Body of pancreas (tissue), 4 donors: ENCODE results near the gene KCNN3.

Source experiments
- POLR2A ChIP-seq, 3 donors: fragments of 450-650 bp; IDR thresholded peaks; one replicate each; pipeline ENCODE4 v1.6.1; 2016; ENCODE audit warnings: antibody characterized with exemption in 3 of 3, mild to moderate bottlenecking in 2 of 3
- TF ChIP-seq, protein P1 (sequence below), 7 experiments: fragments of 450-650 bp in 4 of 7; fragments of 200-600 bp in 3 of 7; sonication (generic) in 3 of 7; IDR thresholded peaks; one replicate each; pipeline ENCODE4 v1.5.1; 2016 to 2019; ENCODE audit warnings: antibody characterized with exemption in 7 of 7

DNA sequence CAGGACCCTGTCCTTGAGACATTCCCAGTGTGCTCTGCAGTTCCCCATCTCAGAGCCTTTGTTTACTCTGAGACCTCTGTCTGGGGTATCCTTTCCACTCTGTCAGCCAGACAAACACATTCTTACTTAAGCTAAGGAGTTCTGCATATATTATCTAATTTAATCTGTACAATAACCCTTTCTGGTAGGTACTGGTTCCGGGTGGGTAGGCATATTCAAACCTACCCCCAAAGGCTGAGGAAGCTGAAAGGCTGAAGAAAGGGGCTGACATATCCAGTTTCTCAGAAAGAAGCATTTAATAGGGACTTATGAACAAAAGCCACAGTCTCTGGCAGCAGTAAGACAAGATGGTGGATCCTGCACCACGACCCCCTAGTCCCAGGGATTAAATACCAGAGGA, 53.1 kb downstream of the KCNN3 start:
- TF ChIP-seq, protein P1, sequence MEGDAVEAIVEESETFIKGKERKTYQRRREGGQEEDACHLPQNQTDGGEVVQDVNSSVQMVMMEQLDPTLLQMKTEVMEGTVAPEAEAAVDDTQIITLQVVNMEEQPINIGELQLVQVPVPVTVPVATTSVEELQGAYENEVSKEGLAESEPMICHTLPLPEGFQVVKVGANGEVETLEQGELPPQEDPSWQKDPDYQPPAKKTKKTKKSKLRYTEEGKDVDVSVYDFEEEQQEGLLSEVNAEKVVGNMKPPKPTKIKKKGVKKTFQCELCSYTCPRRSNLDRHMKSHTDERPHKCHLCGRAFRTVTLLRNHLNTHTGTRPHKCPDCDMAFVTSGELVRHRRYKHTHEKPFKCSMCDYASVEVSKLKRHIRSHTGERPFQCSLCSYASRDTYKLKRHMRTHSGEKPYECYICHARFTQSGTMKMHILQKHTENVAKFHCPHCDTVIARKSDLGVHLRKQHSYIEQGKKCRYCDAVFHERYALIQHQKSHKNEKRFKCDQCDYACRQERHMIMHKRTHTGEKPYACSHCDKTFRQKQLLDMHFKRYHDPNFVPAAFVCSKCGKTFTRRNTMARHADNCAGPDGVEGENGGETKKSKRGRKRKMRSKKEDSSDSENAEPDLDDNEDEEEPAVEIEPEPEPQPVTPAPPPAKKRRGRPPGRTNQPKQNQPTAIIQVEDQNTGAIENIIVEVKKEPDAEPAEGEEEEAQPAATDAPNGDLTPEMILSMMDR (IDR thresholded peaks at IDR 0.05) = no peak
- no peak for TF ChIP-seq POLR2A (IDR thresholded peaks at IDR 0.05)
